HG02588 (cell line): ENCODE data around the gene FGF3.

Experiments used
- ATAC-seq: cut with Tn5 transposase; IDR thresholded peaks from one replicate; pipeline ENCODE4 v1.9.1; 2021; ENCODE audit warnings: mild to moderate bottlenecking, moderate library complexity; ENCODE audit not compliant: unreplicated experiment

Gene FGF3

DNA sequence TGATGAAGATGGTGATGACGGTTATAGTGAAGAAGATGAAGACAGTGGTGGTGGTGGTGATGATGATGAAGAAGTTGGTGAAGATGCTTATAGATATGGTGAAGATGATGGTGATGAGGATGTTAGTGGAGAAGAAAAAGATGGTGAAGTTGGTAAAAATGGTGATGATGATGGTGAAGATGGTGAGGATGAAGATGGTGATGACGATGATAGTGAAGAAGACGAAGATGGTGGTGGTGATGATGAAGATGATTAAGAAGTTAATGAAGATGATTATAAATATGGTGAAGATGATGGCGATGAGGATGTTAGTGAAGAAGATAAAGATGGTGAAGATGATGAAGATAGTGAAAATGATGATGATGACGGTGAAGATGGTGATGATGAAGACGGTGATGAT is 25.2 kb upstream of the FGF3 start:
- ATAC-seq, result no peak

DNA sequence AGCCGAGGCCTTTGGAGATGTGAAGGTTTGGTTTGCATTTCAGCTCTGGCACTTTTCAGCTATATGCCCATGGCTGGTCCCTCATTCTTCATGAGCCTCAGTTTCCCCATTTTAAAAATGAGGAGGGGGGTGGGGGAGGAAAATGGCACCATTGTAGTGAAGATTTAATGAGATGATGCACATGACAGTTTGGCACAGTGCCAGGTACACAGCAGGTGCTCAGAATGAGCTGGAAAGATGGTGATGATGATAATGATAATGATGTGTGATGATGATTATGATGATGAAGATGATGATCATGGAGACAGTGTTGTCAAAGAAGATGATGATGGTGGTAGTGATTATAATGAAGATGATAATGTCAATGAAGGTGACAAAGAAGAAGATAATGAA is 24.3 kb upstream of the FGF3 start:
- no peak for ATAC-seq

DNA sequence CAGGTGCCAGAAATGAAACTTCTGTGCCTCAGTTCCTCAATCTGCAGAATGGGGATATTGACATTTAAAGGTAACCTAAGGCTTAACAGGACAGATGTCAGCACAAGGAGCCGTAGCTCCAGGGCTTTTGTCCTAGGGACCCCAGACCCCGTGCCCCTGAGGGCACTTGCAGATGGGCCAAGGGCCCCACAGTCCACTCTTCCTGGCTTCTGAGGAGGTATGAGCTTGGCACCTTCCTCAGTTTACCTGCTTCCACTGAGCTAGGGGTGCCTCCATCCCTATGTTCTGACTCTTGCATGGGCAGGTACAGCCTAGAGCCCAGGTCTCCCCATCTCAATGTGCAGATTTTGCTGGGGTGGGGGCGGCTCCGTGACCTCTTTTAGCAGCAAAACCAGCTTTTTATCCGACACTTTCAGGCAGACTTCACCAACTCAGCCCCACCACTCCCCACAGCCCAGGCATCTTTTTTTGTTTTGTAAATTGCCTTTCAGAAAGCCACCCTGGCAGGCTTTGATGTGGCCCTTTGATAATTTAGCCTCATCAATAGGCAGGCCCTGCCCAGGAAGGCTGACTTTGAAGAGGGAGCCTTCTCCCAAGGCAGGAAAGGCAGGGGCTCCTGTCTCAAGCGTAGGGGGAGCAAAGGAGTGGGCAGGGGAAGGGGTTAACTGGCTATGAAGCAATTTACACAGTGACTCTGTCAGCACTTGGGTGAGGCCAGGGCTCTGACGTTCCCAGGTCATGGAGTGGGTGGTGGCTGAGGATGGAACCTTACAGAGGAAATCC is 23.7 kb upstream of the FGF3 start:
- ATAC-seq, result no peak

DNA sequence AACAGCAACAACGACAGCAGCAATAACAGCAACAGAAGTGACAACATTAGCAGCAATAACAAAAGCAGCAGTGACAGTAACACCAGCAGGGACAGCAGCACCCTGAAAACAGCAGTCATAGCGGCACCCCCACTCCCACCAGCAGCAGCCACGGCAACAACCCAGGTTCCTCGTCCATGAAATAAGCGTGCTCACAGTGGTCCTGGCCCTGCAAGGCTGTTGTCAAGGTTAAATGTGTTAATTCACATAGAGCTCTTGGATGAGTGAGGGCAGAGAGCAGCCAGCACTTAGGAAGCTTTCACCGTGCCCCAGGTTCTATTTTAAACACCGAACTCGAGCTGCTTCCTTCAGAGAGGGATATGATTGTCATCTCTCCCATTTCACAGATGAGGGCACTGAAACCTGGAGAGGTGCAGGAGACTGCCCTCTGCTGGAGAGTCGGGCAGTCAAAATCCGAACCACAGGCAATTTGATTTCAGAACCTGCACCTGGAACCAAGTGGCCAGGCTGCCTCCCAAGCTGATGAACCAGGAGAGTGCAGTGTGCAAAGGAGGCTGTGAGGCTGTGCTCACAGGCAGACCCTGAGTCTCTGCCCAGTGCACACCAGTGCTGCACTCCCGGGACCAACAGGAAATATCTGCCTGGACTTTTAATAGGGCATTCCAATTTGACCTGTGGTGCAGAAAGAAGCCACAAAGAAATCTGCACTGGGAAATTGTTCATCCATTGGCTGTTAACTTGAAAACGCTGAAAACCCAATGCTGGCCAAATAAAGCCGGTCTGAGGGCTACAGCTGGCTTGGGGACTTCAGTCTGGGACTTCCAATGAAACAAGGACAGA is 22.9 kb upstream of the FGF3 start:
- no peak for ATAC-seq

DNA sequence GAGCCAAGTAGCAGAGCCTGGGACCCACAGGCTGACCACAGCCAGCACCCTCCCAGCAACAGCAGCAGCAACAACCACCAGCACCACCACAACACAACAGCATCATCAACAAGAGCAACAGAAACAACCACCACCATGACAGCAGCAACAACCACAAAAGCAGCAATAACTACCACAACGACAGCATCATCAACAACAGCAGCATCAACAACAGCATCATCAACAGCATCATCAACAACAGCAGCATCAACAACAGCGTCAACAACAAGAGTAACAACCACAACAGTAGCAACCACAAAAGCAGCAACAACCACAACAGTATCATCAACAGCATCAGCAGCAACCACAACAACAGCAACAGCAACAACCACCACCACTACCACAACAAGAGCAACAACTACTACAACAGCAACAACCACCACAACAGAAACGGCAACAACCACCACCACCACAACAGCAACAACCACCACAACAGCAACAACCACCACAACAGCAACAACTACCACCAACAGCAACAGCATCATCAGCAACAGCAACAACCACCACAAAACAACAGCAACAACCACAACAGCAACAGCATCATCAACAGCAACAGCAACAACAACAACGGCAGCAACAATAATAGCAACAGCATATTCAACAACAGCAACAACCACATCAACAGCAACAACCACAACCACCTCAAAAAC is 22.1 kb upstream of the FGF3 start:
- no peak for ATAC-seq

DNA sequence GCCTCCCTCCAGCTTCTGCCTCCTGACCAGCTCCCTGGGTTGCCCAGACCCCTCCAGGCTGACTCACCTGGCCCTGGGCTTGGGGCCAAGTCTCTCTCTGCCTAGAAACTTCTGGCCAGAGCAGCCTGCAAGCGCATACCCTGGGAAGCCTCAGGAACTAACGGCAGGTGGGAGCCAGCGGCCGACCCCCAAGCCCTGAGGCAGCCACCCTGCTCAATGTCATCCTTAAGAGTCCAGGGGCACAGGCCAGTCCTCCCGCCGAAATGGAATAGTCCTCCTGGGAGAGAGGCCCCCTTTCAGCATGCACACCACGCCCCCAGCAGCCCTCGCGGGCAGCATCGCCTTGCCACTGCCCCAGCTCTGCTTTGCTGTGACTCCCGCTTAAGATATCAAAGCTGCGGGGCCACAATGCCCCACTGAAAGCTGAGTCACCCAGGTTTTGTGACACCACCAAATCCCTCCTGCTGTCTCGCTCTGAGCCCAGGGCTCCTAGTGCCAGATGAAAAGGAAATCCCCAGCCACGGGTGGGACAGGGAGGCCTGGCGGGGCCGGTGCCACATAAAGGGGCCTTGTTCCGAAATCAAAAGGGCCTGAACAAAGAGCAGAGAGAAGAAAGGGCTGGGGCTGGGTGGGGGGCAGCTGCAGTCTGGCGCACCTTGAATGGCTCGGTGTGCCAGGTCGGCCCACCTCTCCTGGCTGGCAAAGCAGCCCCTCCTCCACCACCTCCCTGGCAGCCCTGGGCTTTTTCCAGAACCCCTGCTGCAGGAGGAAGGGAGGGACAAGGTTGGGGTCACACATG is 21.4 kb upstream of the FGF3 start:
- no peak for ATAC-seq

DNA sequence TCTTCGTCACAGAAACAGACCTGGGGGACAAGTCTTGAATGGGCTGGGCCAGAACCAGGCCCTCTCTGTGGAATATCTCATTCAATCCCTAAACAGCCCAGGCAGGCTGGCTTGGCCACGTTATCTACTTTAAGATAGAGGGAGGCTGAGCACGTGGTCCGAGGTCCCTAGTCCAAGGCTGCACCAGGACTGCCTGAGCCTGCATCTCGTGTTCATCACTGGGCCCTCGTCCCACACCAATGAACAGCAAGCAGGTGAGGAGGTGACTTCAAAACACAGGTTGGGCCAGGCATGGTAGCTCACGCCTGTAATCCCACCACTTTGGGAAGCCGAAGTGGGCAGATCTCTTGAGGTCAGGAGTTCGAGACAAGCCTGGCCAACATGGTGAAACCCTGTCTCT is 20.3 kb upstream of the FGF3 start:
- ATAC-seq, result no peak

DNA sequence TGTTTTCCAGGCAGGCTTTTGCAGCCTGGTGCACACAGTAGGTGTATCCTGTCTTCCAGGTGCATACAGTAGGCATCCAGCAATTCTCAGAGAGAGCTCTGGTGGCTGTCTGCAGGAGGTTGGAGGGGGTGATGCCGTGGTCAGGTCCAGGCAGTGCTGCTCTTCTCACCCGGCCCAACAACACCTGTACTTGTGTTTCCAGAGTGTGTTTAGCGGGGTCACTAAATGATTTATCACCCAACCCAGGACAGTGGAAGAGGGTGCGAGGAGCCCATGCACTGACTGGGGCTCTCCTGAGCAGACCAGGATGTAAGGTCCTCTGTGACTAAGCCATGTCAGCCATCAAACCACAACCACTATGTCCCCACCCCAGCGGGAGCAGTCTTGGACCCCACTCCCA is 18.6 kb upstream of the FGF3 start:
- ATAC-seq, result no peak

DNA sequence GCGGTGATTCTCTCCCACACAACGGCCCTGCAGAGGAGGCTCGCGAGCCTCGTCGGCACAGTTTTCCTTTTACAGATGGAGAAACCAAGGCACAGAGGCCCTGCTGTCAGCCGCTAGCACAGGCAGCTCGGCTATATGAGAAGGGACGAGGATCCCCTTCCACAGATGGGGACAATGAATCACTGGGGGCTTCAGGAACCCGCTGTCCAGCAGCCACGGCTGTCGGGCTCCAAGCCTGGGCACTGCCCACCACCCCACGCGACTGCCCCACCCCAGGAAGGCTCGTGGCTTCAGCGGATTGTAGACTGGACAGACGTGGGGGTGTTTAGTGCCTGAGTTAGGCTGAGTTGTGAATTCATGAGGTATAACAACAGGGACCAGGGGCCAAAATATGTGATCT is 17.2 kb upstream of the FGF3 start:
- ATAC-seq, result no peak

DNA sequence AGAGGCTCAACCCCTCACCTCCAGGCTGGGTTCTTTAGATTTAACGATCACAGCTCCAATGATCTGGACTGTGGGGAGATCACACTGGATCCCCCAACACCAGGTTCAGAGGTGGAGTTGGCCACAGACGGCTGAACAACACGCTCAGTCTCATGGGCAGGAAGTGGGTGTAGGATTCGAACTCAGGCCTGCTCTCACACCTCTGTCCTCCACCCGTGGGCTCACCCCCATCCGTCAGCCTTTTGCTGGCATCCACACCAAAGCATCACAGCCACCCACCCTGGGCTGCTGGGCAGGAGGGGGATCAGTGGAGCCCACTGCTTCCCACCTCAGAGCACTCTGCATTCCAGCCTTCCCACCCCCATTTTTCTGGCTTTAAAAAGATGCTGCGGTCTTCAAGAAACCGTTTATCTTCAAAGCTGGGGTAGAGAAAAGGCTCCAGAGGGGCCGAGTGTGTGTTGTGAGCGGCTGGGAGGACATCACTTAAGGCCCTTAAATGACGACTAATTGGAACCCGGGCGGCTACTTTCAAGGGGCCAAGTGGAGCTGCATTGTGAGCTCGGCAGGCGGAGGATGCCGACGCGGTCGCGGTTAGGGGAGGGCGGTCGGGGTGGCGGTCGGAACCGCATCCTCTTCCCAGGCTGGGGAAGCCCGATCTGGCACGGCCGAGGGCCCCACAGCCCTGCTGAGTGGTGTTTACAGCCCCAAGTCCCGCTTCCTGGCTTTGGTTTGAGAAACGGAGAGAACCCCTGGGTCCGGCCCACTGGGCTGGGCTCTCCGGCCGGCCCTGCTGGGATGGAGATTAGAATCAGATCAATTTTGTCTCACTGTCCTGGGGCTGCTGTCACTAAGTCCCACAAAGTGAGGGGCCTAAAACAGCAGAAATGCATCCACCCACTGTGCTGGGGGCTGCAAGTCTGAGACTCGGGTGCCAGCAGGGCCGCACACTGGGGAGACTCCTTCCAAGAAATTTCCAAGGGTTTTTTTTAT is 15.9 kb upstream of the FGF3 start:
- no peak for ATAC-seq

DNA sequence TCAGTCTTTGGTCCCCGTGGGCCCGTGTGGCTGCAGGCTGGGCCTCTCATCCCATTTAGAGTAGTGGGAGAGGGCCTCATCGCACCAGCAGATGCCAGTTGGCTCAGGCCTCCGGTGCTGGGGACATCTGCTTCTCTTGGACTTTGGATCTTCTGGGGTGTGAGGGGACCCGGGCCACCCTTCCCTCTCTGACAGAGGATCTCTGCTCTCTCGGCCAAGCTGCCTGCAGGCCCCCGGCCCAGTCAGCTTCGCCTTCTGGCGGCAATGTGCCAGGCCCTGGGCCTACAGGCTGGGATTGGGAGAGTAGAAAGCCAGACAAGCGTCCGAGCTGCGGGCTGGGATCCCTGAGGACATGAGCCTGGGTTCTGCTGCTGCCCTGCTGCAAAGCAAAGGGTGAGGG is 15.0 kb upstream of the FGF3 start:
- ATAC-seq, result no peak

DNA sequence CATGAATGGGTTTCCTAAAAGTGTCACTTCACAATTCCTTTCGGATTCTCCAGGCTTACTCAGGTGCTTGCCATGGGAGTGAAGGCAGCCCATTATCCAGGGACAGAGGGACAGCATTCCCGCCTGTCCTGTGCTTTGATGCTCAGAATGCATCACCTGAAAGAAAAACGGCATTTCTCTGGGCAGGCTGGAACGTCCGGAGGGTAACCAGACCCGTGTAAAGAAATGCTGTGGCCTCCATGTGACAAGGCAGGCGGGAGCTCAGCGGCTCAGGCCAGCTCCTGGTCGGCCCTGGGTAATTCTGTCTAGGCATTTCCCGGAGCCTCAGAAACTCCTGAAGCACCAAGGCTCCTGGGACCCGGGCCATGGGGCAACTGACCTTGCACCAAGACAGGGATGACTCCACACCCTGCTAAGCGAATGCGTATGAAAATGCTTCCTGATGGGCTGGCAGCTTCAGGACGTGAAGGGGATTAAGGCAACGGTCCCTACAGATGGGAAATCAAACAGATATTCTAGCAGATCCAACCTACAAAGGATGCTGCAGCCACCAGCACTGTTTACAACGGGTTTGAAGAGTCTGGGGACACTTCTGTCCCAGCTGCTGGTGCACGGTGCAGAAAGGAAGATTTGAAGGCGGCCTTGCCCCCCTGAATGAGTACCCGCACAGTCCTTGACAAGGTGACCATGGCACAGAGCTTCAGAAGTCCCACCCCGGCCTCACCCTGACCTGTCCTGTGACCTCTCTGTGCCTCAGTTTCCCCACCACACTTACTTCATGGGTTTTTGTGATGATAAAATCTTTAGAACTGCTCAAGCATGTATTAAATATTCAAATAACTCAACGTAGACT is 13.6 kb upstream of the FGF3 start:
- no peak for ATAC-seq

DNA sequence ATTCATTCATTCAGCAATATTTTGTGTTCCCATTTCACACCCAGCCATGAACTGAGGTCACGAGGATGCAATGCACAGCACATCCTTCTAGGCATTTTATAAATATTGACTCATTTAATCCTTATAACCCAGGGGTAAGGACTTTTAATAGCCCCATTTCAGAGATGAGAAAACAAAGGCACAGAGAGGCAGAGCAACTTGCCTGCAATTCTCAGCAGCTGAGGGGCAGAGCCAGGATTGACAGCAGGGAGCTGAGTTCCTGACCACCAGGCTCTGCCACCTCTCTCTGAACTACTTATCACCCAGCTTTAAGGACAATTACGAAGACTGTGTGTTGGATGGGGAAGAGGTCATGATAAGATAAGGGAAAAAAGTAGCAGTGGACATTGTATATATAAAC is 12.8 kb upstream of the FGF3 start:
- ATAC-seq, result no peak

DNA sequence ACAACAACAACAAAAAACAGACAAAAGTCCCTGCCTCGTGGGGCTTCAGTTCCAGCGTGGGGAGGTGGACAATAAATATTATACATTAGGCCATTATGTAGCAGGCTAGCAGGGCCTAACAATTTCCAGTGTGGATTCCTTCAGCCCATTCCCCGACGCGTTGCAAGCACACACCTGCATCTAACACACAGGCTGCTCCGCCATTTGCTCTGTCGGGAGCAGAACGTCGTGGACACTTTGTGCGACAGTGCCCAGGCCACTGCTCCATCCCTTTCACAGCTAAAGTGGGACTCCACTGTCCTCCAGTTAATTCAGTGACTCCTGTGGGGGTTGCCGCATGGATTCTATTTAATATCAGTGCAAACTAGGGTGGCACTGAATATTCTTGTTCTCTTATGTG is 10.9 kb upstream of the FGF3 start:
- ATAC-seq, result no peak

DNA sequence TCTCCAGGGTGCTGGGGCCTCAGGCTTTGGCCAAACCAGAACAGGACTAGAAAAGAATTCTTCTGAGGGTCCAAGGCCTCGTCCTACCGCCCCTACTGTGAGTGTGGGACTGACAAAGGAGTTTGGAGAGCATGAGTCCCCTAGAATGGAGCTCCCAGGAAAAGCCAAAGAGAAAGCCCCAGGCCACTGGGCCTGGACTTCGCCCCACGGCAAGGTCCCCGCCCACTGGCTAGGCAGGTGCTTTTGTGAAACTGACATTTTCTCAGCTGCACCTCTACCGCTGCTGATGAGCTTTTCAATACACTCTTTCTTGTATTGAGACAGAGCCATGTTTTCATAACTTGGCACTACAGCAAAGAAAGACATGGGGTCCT is 9.7 kb upstream of the FGF3 start:
- no peak for ATAC-seq

DNA sequence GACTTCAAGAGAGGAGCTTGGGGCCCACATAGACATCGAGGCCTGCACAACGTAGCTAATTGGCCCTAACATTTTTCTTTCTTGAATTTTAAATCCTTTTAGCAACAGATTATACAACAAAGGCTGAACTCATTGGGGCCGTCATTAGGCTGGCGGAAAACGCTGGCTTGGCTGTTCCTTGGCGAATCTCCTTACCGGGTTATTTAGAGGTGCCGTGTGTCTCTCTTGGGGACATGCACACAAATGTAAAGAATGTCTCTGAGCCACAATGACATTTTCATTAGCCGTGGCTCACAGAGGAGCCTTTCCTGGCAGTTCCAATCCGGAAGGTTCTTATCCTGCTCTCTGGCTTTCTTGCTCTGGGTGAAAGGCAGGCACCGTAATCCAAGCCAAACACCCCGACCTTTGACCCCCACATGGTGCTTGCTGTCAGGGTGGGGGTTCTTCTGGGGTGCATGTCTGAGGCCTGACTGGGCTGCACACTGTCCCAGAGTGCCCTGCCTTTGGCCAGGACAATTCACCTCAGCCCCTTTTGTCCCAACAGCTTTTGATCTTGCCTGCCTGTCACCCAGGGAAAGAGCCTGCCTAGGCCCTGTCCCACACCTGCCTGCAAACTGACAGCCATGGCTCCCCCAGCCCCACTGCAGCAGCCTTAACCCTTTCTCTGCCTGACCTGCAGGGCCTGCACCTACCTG is 9.2 kb upstream of the FGF3 start:
- ATAC-seq, result no peak

DNA sequence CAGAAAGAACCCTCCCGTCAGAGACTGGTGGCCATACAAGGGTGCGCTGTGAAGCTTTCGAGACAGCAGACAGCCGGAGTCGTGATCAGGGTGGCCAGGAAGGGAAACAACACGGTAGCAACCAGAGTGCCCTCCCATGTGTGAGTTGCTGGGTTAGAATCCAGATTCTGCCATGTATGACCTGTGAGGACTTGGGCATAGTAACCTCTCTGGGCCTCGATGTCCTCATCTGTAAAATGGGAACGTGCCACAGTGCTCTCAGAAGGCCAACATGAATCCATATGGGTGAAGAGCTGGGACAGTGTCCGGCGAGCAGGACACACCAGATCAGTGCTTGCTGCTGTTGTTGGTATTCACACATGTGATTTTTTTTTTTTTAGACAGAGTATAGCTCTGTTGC is 7.6 kb upstream of the FGF3 start:
- ATAC-seq, result no peak

DNA sequence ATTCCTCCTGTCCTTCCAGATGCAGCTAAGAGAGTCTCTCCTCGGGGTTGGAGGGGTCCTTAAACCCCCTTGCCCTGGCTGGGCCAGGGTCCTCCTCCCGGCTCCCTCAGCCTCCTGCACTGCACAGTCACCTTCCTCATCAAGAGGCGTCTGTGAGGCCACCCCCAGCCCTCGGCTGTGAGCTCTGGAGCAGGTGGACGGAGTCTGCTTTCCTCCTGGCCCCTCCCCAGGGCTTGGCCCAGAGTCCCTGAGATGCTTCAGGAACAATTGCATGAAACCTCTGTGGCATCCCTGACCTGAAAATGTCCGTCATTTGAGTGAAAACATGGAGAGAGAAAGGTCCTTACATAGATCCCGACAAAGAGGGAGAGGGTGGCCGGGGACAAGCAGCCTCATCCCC is 6.7 kb upstream of the FGF3 start:
- ATAC-seq, result no peak
